Upper lobe of right lung (tissue), 1 donor: ENCODE results near the gene ESF1. TPM values are rescaled to one million over a fixed set of nuclear protein-coding genes. Genes with fewer than 3 reads are reported as not detected.

ENCODE experiments used
- ATAC-seq: fragments of 200-7000 bp; cut with Tn5 transposase; one replicate; pipeline ENCODE4 v1.9.1; 2020; ENCODE audit warnings: mild to moderate bottlenecking, moderate library complexity
- DNase-seq: peaks from one replicate; pipeline ENCODE4 v3.0.0-alpha.2; 2020
- H3K27ac ChIP-seq: fragments of 200-600 bp; one replicate; pipeline ENCODE4 v1.8.0; 2022
- H3K27me3 ChIP-seq: fragments of 200-600 bp; one replicate; pipeline ENCODE4 v1.8.0; 2022; ENCODE audit warnings: mild to moderate bottlenecking
- H3K36me3 ChIP-seq: fragments of 200-600 bp; one replicate; pipeline ENCODE4 v1.8.0; 2022
- H3K4me1 ChIP-seq: fragments of 200-600 bp; one replicate; pipeline ENCODE4 v1.8.0; 2022
- H3K4me3 ChIP-seq: fragments of 200-600 bp; one replicate; pipeline ENCODE4 v1.8.0; 2022; ENCODE audit warnings: mild to moderate bottlenecking
- H3K9me3 ChIP-seq: fragments of 200-600 bp; one replicate; pipeline ENCODE4 v1.8.0; 2022
- intact Hi-C: fragments of 100-400 bp; cut with DNase I; formaldehyde crosslinking; loops from one replicate; pipeline ENCODE4 v1.11.0; 2022
- total RNA-seq: library from RNA; stranded (reverse); fragmentation: NEBNext Ultra II Directional; extraction: Animal tissue kit (Norgen Biotek cat#: 25700); gene quantifications from one replicate; pipeline ENCODE4 v1.2.1, GENCODE V29; 2021
- TF ChIP-seq, protein P1 (sequence below): fragments of 200-600 bp; IDR thresholded peaks from one replicate; pipeline ENCODE4 v1.8.0; 2022; ENCODE audit warnings: antibody characterized with exemption
- donor health status: DM: no; HTN: yes; CAD: no; lungs with severe emphysema.

The ESF1 gene
- total RNA-seq, 1 donor from 2014 or later, result 15.1 TPM

DNA sequence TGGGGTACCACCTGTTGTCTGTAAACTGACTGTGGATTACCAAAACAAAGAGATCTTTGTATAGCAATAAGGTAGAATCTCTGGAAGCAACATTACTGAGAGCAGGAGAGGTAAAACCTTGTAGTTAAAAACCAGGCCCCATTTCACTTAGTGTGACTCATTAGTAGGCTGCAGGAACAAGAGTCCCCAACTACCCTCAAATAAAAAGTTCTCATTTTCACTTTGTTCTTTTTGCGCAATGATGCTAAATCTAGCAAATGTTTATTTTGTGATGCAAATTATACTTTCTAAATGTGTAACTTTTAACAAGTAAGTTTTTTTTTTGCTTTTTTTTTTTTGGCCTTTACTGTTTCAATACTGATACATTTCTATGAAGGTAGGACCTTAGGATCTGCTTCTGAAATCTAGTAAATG, 67.1 kb downstream of the ESF1 start:
- no peak for ATAC-seq
- TF ChIP-seq, protein P1, sequence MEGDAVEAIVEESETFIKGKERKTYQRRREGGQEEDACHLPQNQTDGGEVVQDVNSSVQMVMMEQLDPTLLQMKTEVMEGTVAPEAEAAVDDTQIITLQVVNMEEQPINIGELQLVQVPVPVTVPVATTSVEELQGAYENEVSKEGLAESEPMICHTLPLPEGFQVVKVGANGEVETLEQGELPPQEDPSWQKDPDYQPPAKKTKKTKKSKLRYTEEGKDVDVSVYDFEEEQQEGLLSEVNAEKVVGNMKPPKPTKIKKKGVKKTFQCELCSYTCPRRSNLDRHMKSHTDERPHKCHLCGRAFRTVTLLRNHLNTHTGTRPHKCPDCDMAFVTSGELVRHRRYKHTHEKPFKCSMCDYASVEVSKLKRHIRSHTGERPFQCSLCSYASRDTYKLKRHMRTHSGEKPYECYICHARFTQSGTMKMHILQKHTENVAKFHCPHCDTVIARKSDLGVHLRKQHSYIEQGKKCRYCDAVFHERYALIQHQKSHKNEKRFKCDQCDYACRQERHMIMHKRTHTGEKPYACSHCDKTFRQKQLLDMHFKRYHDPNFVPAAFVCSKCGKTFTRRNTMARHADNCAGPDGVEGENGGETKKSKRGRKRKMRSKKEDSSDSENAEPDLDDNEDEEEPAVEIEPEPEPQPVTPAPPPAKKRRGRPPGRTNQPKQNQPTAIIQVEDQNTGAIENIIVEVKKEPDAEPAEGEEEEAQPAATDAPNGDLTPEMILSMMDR, result no peak
- H3K27me3 ChIP-seq, result no peaks in the 10 kb centered on the region
- H3K4me3 ChIP-seq, result no peak overlapping the region
- H3K36me3 ChIP-seq, result peaks cover 54% of the 10 kb centered on the region
- H3K9me3 ChIP-seq, result no peaks in the 10 kb centered on the region
- H3K27ac ChIP-seq, result no peak overlapping the region
- H3K4me1 ChIP-seq, result no peaks in the 10 kb centered on the region
- intact Hi-C loops, result no loop called here
- DNase-seq, result no peak

DNA sequence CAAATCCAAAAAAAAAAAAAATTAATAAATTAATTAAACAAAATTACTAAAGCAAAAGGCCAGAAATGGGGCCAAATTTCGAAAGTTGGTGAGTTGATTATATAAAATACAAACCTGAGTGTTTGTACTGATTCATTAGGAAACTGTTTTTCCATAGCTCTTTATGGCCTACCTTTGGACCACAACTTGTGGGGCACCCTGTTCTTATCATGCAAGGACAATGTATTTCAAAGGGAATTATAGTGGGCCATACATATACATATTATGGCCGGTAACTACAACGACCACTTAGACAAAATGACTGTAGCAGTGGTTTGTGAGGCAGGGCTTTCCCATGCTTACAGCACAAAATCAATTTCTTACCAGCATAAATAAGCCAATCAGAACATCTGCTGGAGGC, 69.5 kb downstream of the ESF1 start:
- peaks cover 54% of the 10 kb centered on the region for H3K36me3 ChIP-seq
- H3K4me3 ChIP-seq, result no peak overlapping the region
- H3K27me3 ChIP-seq, result no peaks in the 10 kb centered on the region
- no peak overlapping the region for H3K27ac ChIP-seq
- ATAC-seq (no peak), DNase-seq (no peak)
- H3K9me3 ChIP-seq, result peaks cover 4% of the 10 kb centered on the region
- intact Hi-C loops, result no loop called here
- TF ChIP-seq, protein P1, result no peak
- no peaks in the 10 kb centered on the region for H3K4me1 ChIP-seq

DNA sequence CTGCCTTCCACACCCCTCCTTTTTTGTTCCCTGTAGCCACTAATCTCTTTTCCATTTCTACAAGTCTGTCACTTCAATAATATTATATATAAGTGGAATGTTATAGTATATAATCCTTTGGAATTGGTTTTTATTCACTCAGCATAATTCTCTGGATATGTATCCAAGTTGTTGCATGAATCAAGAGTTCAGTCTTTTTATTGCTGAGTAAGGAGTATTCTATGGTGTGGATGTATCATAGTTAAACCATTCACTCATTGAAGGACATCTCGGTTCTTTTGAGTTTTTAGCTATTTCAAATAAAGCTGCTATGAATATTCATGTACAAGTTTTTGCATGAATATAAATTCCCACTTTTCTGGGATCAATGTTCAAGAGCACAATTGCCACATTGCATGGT, 76.5 kb downstream of the ESF1 start:
- ATAC-seq, result no peak
- Histone ChIP-seq H3K9me3 (peaks cover 4% of the 10 kb centered on the region), H3K4me1 (no peaks in the 10 kb centered on the region), H3K27me3 (no peaks in the 10 kb centered on the region), H3K27ac (no peak overlapping the region), H3K4me3 (no peak overlapping the region), H3K36me3 (peaks cover 1% of the 10 kb centered on the region)
- TF ChIP-seq, protein P1, result no peak
- intact Hi-C loops, result no loop called here
- no peak for DNase-seq

DNA sequence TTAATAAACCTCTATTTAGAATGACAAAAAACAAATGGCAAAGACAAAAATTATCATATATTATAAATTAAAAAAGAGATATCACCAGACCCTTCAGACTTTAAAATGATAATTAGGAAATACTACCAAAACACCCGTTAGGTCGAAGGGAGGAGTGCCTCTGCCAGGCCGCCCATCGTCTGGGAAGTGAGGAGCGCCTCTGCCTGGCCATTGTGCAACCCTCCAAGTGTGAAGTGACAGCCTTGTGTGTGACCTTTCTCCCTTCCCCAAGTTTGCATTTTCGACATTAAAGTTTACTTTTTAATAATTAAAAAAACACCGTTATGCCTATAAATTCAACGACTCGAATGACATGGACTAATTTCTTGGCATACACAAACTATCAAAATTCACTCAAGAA, 81.5 kb downstream of the ESF1 start:
- ATAC-seq (no peak), DNase-seq (no peak)
- Histone ChIP-seq H3K27me3 (no peaks in the 10 kb centered on the region), H3K4me3 (no peak overlapping the region), H3K4me1 (no peaks in the 10 kb centered on the region), H3K36me3 (no peaks in the 10 kb centered on the region), H3K27ac (no peak overlapping the region), H3K9me3 (no peaks in the 10 kb centered on the region)
- intact Hi-C loops, result no loop called here
- TF ChIP-seq, protein P1, result no peak

DNA sequence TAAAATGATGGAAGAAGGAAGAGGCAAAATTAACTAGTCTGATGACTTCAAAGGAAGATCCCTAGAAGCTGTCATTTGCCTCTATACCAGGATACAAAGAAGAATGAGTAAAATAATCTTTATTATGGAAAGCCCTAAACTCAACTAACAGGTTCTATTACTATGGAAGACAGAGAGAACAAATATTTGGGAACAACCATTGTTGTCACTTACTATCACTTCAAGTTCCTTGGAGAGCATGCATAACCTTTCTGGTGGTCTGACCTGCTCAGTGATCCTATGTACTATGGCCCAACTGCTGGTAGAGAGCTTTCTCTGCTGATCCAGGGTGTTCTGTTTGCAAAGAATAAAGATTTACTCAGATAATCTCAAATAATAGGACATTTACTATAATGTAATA, 83.2 kb downstream of the ESF1 start:
- H3K27ac ChIP-seq, result no peak overlapping the region
- H3K4me1 ChIP-seq, result no peaks in the 10 kb centered on the region
- H3K9me3 ChIP-seq, result no peaks in the 10 kb centered on the region
- ATAC-seq (no peak), DNase-seq (no peak)
- TF ChIP-seq, protein P1, result no peak
- intact Hi-C loops, result no loop called here
- no peaks in the 10 kb centered on the region for H3K36me3 ChIP-seq
- no peak overlapping the region for H3K4me3 ChIP-seq
- H3K27me3 ChIP-seq, result no peaks in the 10 kb centered on the region

DNA sequence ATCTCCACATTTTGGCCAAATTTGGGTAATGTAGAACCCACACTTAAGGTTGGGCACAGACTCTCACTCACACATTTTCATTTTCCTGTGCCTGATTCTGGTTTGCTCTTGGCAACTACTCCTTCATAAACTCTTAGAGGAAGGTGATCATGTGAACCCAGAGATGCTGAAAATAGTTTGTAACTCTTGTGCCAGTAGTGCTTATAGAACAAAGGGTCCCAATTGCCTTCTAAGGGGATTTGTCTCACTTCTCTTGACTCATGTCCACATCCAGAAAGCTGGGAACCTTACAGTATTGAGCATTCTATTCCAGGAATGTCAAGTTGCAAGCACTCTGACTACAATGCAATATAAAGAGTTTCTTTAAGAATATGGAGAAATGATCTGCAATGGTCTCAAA, 84.0 kb downstream of the ESF1 start:
- DNase-seq, result no peak
- Histone ChIP-seq H3K9me3 (no peaks in the 10 kb centered on the region), H3K4me1 (no peaks in the 10 kb centered on the region), H3K27me3 (no peaks in the 10 kb centered on the region), H3K4me3 (no peak overlapping the region), H3K27ac (no peak overlapping the region), H3K36me3 (no peaks in the 10 kb centered on the region)
- TF ChIP-seq, protein P1, result no peak
- intact Hi-C loops, result no loop called here
- no peak for ATAC-seq
